Neural cell (in vitro differentiated cells): ENCODE measurements around the gene HNRNPF. TPM values are rescaled to one million over a fixed set of nuclear protein-coding genes. Genes with fewer than 3 reads are reported as not detected.

Experiments
- H2AFZ ChIP-seq: fragments of 200-600, 300-800 bp; sonication (generic), shearing (Covaris generic); 2 replicates; pipeline ENCODE4 v1.6.0; 2014; ENCODE audit warnings: low read depth, mild to moderate bottlenecking, antibody characterized with exemption, low read length, moderate library complexity
- H3F3A ChIP-seq: fragments of 200-600 bp; shearing (Covaris generic); 2 replicates; pipeline ENCODE4 v1.6.1; 2016; ENCODE audit warnings: mild to moderate bottlenecking, moderate library complexity, mixed read lengths, antibody characterized with exemption, low read length; ENCODE audit not compliant: insufficient read depth, poor library complexity, severe bottlenecking
- H3K27ac ChIP-seq: fragments of 200-600, 300-800 bp; sonication (generic), shearing (Covaris generic); 2 replicates; pipeline ENCODE4 v1.5.1; 2014; ENCODE audit warnings: mild to moderate bottlenecking, low read length, moderate library complexity
- H3K27me3 ChIP-seq: fragments of 300-800, 200-600 bp; sonication (generic), shearing (Covaris generic); 2 replicates; pipeline ENCODE4 v1.6.0; 2014; ENCODE audit warnings: mild to moderate bottlenecking, low read depth, low read length, moderate library complexity; ENCODE audit not compliant: insufficient read depth
- H3K36me3 ChIP-seq: fragments of 300-800, 200-600 bp; sonication (generic), shearing (Covaris generic); 2 replicates; pipeline ENCODE4 v1.5.1; 2014; ENCODE audit warnings: mild to moderate bottlenecking, antibody characterized with exemption, low read length, moderate library complexity; ENCODE audit not compliant: insufficient read depth
- H3K4me2 ChIP-seq: fragments of 300-800, 200-600 bp; sonication (generic), shearing (Covaris generic); 2 replicates; pipeline ENCODE4 v1.6.0; 2014; ENCODE audit warnings: mild to moderate bottlenecking, low read length
- H3K4me3 ChIP-seq: fragments of 300-800, 200-600 bp; sonication (generic), shearing (Covaris generic); 2 replicates; pipeline ENCODE4 v1.5.1; 2014; ENCODE audit warnings: mild to moderate bottlenecking, low read length, moderate library complexity
- H3K79me2 ChIP-seq: fragments of 200-600 bp; shearing (Covaris generic); replicated peaks from 2 replicates; pipeline ENCODE4 v1.6.0; 2014; ENCODE audit warnings: mild to moderate bottlenecking, low read length, moderate library complexity; ENCODE audit not compliant: insufficient read depth
- H3K9ac ChIP-seq: fragments of 300-800, 200-600 bp; sonication (generic), shearing (Covaris generic); 2 replicates; pipeline ENCODE4 v1.6.1; 2016; ENCODE audit warnings: mild to moderate bottlenecking, low read length, mixed read lengths
- H3K9me2 ChIP-seq: fragments of 200-600 bp; shearing (Covaris generic); 2 replicates; pipeline ENCODE4 v1.6.1; 2016; ENCODE audit warnings: mild to moderate bottlenecking, low read length, mixed read lengths; ENCODE audit not compliant: insufficient read depth
- H3K9me3 ChIP-seq: fragments of 200-600, 300-800 bp; sonication (generic), shearing (Covaris generic); 2 replicates; pipeline ENCODE4 v1.6.1; 2016; ENCODE audit warnings: mild to moderate bottlenecking, mixed run types, low read length, moderate library complexity, mixed read lengths
- H4K20me1 ChIP-seq: fragments of 200-600 bp; shearing (Covaris generic); 2 replicates; pipeline ENCODE4 v1.6.1; 2016; ENCODE audit warnings: mild to moderate bottlenecking, mixed run types; ENCODE audit not compliant: insufficient read depth
- CTCF ChIP-seq: fragments of 450-650 bp; IDR thresholded peaks from 2 replicates; pipeline ENCODE4 v1.5.1; 2014; ENCODE audit warnings: antibody characterized with exemption, mild to moderate bottlenecking, moderate library complexity; ENCODE audit not compliant: poor library complexity, severe bottlenecking
- EP300 ChIP-seq: fragments of 450-650 bp; conservative IDR thresholded peaks from 2 replicates; pipeline ENCODE4 v1.6.1; 2014; ENCODE audit warnings: antibody characterized with exemption, mild to moderate bottlenecking, moderate library complexity; ENCODE audit not compliant: poor library complexity, severe bottlenecking
- EZH2 ChIP-seq: fragments of 200-600, 300-800 bp; shearing (Covaris generic), sonication (generic); IDR thresholded peaks from 2 replicates; pipeline ENCODE4 v1.6.1; 2014; ENCODE audit warnings: antibody characterized with exemption, low read length, borderline replicate concordance, mild to moderate bottlenecking; ENCODE audit not compliant: insufficient read depth, poor library complexity, severe bottlenecking
- MXI1 ChIP-seq: fragments of 450-650 bp; conservative IDR thresholded peaks from 2 replicates; pipeline ENCODE4 v1.6.1; 2014; ENCODE audit warnings: antibody characterized with exemption, mild to moderate bottlenecking; ENCODE audit not compliant: poor library complexity, severe bottlenecking
- POLR2AphosphoS5 ChIP-seq: IDR thresholded peaks from 2 replicates; pipeline ENCODE4 v1.6.1; 2012
- RAD21 ChIP-seq: fragments of 450-650 bp; conservative IDR thresholded peaks from 2 replicates; pipeline ENCODE4 v1.6.1; 2014; ENCODE audit warnings: antibody characterized with exemption, mild to moderate bottlenecking, moderate library complexity
- REST ChIP-seq: IDR thresholded peaks from 2 replicates; pipeline ENCODE4 v1.6.1; 2012; ENCODE audit warnings: borderline replicate concordance
- SMC3 ChIP-seq: fragments of 450-650 bp; conservative IDR thresholded peaks from 2 replicates; pipeline ENCODE4 v1.6.1; 2014; ENCODE audit warnings: antibody characterized with exemption, mild to moderate bottlenecking, moderate library complexity; ENCODE audit not compliant: poor library complexity
- TAF1 ChIP-seq: IDR thresholded peaks from 2 replicates; pipeline ENCODE4 v1.6.1; 2012; ENCODE audit warnings: low read depth
- polyA plus RNA-seq: library from polyadenylated mRNA; depleted of rRNA; stranded (reverse); fragments of >200 nt; gene quantifications from 2 replicates; pipeline ENCODE4 v1.2.3, GENCODE V29; 2014

Gene HNRNPF
- polyA plus RNA-seq, 1 donor from 2014 or later = 65.0 TPM

- Histone ChIP-seq H3K9me2 (no peaks in the 10 kb centered on the region), H3K36me3 (no peaks in the 10 kb centered on the region), H4K20me1 (no peaks in the 10 kb centered on the region), H3K9me3 (no peaks in the 10 kb centered on the region), H3K9ac (no peak overlapping the region), H3K4me3 (no peak overlapping the region), H3K79me2 (no peaks in the 10 kb centered on the region), H3K27me3 (no peaks in the 10 kb centered on the region), H3F3A (no peaks in the 10 kb centered on the region), H3K4me2 (no peak overlapping the region), H2AFZ (no peak overlapping the region), H3K27ac (no peak overlapping the region)
- TF ChIP-seq RAD21 (no peak), SMC3 (no peak), EZH2 (no peak), TAF1 (no peak), MXI1 (no peak), CTCF (no peak), EP300 (no peak), POLR2AphosphoS5 (no peak), REST (no peak)
Measured at GRCh38 chr10:43354330-43354635, 54.7 kb downstream of the HNRNPF start.

DNA sequence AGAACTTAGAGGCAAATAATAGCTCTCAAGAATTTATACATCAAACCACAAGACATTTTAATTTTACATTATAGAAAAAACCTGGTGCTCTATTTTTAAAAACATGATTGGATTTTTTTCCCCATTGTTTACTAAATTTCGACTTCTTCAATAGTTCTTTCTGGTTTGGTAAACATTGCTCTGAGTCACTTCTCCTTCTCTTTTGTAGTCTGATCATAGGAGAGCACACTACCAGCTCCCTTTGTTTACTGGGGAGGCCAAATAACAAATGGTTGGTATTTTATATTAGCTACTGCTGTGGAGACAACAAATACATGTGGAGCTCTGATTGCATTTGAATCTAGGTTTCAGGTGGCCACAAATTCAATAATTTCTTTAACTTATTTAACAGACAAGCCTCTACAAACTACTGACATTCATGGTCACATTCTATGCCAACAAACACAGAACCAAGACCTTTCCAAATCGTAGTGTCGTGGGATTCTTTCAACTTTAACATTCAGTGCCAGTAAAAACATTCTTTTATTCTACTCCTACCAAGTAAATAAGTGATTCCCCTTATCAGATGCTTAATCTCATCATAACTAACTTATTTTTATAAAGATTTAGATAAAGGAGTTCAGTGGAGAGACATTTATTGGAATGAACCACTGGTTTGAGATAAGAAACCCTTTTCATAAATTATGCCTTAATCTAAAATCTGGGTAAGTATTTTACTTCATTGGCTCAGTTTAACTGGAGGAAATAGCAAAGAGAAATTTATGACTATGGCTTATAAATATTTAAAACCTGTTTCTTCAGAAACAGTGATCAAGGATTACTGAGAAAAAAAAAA, 55.3 kb downstream of the HNRNPF start:
- H4K20me1 ChIP-seq = no peaks in the 10 kb centered on the region
- H3K9me2 ChIP-seq = no peaks in the 10 kb centered on the region
- H3K79me2 ChIP-seq = no peaks in the 10 kb centered on the region
- no peak overlapping the region for H3K9ac ChIP-seq
- TF ChIP-seq POLR2AphosphoS5 (no peak), MXI1 (no peak), CTCF (no peak), RAD21 (no peak), SMC3 (no peak), TAF1 (no peak), EZH2 (no peak), EP300 (no peak), REST (no peak)
- no peaks in the 10 kb centered on the region for H3K36me3 ChIP-seq
- H3K4me2 ChIP-seq = no peak overlapping the region
- no peaks in the 10 kb centered on the region for H3F3A ChIP-seq
- no peak overlapping the region for H3K27ac ChIP-seq
- H3K27me3 ChIP-seq = no peaks in the 10 kb centered on the region
- H3K4me3 ChIP-seq = no peak overlapping the region
- H2AFZ ChIP-seq = no peak overlapping the region
- H3K9me3 ChIP-seq = no peaks in the 10 kb centered on the region
